GM19438 (cell line): ENCODE results near the gene BRI3BP.
A peak's percentile ranks its signal among the peaks of the same experiment; 100 is the strongest.
"Not testable (repeated sequence)": the region's sequence is repeated elsewhere in the genome, so short reads cannot be mapped to it uniquely, and the experiment has no call there.

Source experiments
- ATAC-seq: cut with Tn5 transposase; IDR thresholded peaks from one replicate; pipeline ENCODE4 v1.9.1; 2021; ENCODE audit warnings: low read depth; ENCODE audit not compliant: unreplicated experiment

Gene BRI3BP

DNA sequence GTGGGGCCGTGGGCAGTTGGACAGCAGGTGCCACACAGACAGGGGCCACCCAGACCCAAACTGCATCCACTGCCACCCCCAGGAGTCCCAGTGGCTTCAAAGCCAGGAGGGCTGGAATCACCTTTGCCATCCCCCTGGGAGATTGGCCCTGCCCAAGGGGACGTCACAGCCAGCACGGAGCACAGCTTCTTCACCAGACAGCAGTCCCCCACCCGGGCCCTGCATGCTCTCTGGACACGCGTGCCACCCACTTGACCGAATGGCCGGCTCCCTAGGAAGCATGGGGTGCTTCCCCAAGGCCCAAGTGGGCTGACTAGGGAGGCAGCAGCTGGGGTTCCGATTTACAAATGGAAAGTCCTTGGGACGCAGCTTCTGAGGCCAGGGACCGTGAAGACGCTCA, 21.8 kb upstream of the BRI3BP start:
- ATAC-seq, result no peak

DNA sequence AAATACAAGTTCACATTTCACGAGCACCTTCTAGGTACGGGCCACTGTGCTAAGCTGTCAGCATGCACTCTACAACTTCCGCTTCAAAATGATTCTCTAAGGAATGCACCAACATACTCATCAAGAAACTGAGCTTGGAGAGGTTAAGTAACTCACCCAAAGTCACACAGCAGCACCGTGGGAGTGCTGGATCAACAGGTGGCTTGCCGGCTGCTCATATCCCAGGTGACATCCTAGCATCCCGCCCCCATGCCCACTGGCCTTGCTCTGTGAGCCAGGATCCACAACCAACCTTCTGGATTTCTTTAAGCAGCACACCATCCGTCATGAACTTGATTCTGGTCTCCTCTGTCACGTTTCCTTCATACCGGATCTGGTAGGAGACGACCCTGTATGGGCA, 21.2 kb upstream of the BRI3BP start:
- no peak for ATAC-seq

DNA sequence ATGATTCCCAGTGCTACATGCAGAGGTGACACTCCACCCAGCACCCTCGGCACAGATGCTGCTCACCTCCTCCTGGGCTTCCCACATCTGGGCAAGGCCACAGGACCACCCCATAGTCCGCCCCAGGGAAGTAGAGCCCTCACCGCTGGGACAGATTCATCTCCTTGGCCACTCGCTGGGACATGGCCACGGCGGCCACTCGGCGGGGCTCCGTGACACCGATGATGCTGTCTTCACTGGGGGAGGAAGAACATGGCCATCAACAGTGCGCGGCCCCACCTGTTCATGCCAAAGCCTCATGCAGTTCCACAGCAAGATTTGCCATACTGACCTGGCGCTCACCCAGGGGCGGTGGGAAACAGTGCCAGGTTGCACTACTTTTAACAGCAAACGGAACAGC, 18.2 kb upstream of the BRI3BP start:
- ATAC-seq, result no peak

DNA sequence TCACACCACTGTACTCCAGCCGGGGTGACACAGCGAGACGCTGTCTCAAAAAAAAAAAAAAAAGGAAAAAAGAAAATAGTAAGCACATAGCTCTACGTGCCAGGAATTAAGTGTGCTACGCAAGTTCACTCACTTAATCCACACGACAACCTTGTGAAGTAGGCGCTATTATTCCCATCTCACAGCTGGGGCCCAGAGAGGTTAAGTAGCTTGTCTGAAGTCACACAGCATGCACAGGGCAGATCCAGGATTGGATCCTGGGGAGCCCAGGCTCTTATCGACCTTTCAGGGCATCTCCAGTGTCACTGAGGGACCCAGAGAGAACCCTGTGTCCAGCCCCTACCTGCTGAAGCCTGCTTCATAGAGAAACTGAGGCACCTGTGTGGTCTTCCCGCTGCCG, 16.4 kb upstream of the BRI3BP start:
- no peak for ATAC-seq

DNA sequence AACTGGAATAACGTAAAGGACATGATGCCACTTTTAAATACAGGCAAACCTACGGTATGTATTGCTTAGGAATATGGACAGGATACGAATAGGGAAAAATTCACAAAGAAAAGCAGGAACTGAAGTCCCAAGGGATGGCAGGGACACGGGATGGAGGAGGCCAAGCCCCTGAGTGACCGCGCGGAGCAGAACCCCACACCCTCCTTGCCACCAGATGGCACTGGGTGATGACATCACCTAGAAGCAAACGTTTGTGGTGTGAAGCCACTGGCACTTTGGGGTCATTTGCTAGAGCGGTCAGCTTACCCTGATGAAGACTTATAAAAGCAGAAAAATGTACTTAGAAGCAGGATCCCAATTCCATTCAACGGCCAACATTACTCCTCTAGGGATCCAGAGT, 13.9 kb upstream of the BRI3BP start:
- ATAC-seq, result no peak

DNA sequence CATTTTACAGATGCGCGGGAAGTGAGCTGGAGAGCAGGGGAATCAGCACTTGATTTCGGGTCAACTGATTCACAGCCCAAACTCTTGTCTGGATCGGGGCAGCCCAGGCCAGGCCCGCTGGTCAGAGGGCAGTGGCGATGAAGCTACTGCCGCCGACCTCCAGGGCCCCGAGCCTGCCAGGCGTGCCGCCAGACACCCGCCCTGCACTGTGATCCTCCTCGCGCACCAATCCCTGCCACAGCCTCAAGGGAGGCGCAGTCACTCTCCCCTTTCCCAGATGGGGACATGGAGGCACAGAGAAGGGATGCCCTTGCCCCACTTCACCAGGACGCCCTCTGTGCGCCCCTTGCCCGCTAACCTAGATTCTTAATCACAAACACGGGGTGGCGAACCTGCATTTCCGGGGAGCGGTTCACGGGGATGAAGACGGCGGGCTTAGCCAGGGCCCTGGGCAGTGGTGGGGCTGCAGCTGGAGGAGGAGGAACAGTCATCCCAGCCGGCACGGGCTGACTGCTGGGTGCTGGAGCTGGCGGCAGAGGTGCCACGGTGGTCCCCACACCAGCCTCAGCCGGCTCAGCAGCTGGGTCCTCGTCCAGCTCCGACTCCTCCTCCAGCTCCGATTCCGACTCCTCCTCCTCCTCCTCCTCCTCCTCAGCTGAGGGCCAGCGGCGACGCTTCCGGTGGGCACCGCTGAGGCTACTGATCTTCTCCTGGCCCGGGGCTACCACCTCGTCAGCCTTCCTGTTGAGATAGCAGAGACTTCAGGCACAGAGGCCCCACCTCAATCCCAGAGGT, 13.2 kb upstream of the BRI3BP start:
- no peak for ATAC-seq

DNA sequence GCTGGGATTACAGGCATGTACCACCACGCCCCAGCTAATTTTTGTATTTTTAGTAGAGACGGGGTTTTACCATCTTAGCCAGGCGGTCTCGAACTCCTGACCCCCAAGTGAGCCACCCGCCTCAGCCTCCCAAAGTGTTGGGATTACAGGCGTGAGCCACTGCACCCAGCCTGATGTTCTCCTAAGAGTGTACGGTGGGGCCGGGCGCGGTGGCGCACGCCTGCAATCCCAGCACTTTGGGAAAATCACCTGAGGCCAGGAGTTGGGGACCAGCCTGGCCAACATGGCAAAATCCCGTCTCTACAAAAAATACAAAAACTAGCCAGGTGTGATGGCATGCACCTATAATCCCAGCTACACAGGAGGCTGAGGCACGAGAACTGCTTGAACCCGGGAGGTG, 6.6 kb upstream of the BRI3BP start:
- ATAC-seq, result not testable (repeated sequence)

DNA sequence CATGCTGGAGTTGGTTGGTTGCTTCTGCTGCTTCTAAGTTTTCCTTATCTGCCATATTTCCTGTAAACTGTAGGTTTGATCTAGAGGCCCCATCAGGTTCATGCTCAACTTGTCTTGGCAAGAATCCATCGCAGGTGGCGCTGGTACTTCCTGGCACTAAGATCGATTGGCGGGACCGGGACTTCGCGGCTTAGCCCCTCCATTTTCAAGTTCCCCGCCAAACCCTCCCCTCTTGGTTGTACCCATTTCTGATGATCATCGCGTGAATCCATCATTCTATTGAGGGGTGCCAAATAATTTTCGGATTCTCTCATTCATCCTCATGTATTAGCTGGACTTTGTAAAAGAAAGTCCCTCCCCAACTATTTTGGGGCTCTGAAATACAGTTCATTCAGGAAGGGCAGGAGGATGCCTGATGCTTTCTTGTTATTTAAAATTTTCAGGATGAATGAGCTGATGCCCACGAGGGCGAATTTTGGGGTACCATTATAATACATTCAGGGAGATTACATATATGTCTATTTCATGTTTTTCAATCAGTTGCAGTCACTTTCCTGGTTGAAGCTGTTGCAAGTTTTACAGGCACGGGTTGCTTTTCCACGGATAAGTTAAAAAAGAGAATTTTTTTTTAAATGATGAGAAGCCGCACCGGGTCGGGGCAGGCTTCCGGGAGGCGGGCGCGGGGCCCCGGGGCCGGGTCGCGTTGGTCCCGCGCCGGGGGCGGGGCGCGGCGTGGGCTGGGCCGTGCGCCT, 395 bp upstream of the BRI3BP start:
- peak; percentile 30 for ATAC-seq

DNA sequence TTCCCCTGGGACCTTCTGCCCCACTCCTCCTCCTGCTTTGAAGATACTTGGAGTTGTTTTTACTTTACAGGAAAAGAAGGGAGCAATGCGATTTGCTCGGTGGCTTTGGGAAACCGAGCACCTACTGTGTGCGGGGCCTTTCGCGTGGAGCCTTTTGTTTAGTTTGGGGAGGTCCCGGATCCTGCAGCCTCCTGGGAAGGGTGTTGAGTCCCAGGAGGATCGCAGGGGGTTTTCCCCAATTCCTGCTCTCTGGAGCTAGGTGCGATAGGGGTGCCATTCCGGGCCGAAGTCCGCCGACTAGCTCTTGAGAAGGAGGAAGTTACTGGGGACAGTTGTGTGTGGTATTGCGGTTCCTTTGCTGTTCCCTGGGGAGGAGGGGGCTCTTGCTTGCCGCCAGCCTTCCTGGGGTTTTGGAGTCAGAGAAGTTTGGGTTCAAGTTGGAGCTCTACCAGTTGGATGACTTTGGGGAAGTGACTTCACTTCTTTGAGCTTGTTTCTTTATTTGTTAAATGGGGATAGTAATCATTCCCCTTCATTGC, 1.1 kb downstream of the BRI3BP start:
- ATAC-seq, result peak; percentile 41

DNA sequence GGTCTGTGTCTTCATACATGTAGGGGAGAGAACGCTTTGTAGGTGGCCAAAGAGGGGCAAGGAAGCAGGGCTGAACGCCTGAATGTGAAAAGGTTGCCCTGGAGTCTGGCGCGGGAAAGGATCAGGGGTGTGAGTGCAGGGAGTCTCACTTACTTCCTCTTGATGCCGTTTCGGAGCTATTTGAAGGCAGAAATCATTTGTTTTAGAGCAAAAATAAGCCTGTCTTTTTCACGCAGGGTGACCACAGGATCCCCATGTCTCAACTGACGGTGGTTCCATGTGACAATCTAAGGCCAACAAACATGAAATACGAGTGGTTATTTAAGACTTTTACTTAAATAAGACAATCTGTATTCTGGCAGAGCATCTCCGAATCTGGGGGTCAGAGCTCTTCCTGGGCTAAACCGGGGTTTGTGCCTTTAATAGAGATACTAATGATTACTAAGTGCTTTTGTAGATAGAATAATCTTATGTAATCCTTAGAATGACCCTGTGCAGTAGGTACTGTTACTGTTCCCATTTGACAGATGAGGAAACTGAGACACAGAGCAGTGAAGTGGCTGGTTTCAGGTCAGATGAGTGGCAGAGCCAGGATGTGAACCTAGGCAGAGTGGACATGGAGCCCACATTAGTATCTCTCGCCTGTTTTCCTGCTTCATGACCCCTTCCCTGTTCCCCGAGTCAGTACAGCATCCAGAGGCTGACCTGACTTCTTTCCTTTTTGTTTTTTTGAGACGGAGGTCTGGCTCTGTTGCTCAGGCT, 1.9 kb downstream of the BRI3BP start:
- ATAC-seq, result no peak

DNA sequence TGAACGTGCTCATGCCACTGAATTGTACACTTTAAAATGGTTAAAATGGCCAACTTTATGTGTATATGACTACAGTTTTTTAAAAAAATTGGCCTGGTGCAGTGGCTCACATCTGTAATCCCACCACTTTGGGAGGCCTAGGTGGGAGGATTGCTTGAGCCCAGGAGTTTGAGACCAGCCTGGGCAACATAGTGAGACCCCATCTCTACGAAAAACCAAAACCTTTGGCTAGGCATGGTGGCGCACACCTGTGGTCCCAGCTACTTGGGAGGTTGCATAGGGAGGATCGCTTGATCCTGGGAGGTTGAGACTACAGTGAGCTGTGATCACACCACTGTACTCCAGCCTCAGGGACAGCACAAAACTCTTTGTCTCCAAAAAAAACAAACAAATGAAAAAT, 5.3 kb downstream of the BRI3BP start:
- ATAC-seq, result no peak

DNA sequence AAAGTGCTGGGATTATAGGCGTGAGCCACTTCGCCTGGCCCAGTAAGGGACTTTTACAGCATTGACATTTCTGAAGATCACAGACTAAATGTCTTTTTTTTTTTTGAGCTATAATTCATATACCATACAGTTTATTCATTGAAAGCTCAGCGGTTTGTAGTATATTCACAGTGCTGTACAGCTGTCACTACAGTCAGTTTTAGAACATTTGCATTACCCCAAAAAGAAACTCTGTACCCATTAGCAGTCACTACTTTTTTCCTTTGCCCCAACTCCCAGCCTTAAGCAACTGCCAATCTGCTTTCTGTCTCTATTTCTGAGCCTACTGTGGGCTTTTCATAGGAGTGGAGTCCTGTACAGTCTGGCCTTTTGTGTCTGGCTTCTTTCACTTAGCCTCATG, 8.2 kb downstream of the BRI3BP start:
- no peak for ATAC-seq

DNA sequence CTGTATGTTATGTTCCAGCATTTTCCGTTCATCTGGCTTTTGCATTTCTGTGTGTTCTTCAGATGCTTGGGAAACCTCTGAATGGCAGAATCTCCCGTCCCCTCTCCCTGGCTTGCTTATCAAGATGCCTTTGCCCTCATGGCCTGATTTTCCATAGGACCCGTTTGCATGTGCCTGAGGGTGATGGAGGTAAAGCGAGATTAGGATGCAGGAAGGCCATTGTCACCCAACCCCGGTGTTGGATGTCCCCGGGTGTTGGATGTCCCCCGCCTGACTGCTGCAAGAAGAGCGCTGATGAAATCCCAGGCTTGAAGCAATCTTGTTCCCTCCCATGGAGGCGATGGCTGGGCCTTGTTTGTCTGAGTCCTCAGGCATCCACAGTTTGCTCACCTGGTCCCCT, 9.6 kb downstream of the BRI3BP start:
- no peak for ATAC-seq

DNA sequence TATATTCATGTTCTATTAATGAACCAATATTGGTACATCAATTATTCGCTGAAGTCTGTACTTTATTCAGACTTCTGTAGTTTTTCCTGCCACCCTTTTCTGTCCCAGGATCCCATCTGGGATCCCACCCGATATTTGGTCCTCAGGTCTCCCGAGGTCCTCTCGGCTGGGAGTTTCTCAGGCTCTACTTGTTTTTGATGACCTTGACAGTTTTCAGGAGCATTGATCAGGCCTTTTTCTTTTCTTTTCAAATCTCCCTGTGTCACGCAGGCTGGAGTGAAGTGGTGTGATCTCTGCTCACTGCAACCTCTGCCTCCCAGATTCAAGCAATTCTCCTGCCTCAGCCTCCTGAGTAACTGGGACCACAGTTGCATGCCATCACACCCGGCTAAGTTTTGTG, 11.2 kb downstream of the BRI3BP start:
- no peak for ATAC-seq

DNA sequence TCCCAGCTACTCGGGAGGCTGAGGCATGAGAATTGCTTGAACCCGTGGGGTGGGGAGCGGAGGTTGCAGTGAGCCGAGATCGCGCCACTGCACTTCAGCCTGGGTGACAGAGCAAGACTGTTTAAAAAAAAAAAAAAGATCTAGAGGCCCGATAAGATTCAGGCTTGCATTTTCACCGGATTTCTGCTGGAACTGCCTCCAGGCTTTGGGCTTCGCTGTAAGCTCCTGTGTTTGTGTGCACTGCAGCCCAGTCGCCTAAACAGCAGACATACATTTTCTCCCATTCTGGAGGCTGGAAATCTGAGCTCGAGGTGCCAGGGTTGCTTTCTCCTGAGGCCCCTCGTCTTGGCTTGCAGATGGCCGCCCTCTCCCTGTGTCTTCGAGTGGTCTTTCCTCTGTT, 12.2 kb downstream of the BRI3BP start:
- ATAC-seq, result no peak

DNA sequence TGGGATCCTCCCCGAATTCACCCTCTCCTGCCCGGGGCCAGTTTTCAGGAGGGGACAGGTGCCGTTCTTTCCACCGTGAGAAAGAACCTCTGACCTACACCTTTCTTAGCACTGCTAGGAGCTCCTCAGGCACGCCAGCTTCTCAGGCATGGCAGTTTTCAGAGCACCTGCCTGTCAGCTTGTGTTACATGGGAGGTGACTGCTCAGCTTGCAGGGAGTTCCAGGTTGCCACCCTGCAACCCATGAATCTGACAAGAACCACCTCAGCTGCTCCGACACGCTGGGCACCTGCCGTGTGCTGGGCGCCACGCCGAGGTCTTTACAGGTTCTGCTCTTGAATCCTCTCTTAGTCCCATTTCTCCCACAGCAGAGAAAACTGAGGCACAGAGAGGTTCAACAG, 12.9 kb downstream of the BRI3BP start:
- no peak for ATAC-seq

DNA sequence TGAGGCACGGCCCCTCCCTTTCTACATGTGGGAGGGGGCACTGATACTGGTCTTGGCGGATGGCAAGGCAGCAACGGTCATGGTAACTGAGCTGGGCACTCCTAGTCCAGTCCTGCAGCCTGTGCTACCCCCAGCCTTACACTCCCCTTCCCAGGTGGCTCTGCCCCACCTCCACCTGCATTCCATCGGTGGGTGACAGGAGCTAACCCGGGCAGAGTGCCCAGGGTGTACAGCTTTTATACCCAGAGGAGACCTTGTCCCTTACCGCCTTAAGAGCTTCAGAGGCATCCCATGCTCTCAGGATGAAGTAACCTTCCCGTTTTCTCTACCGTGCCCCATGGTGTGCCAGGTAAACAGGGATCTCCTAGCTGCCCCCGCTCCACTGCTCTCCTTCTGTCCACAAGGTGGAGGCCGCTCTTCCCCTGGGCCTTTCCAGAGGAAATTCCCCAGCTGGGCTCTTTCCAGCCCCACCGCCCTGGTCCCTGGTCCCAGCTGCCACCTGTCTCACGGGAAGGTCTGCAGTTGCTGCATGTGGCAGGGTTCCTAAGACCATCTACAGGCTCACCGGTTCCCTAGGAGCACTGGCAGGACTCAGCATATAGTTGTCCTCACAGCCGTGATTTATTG, 20.5 kb downstream of the BRI3BP start:
- ATAC-seq, result no peak

DNA sequence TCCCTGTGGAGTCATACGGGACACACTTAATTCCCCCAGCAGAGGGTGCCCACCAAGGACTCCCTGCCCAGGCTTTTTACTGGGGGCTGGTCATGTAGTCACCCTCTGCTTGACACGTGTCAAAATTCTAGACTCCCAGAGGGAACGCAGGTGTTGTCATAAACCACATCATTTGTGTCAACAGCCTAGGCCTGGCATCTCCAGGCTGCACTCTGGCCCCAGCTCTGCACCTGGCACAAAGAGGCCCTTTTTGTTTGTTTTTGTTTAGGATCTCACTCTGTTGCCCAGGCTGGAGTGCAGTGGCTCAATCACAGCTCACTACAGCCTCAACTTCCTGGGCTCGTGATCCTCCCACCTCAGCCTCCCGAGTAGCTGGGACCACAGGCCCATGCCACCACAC, 21.1 kb downstream of the BRI3BP start:
- ATAC-seq, result no peak

DNA sequence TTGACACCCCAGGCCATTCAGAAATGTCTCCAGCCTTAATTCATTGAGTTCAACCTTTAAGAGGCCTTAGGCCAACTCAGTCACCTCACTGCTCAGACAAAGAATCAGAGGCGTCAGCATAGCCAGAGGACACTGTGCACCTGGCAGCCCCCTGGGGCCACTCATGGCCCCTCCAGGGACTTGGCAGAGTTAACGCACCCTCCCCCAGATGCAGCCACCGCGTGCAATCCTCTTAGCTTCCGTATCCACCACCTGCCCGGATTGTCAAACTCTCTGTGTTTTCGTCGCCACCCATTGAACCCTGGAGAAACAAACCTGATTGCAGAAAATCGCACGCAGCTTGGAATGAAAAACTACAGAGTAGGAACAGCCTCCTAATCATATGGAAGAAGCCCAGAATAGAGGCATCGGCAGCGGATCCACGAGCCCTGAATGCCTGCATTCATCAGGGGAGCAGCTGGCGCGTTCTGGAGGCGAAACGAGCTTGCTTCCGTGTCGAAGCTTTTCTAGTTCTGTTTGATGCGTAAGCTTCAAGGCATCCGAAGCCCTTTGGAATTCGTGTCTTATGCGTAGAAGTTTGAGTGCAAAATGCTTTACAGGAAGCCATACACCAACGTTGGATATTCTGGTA, 22.4 kb downstream of the BRI3BP start:
- no peak for ATAC-seq

DNA sequence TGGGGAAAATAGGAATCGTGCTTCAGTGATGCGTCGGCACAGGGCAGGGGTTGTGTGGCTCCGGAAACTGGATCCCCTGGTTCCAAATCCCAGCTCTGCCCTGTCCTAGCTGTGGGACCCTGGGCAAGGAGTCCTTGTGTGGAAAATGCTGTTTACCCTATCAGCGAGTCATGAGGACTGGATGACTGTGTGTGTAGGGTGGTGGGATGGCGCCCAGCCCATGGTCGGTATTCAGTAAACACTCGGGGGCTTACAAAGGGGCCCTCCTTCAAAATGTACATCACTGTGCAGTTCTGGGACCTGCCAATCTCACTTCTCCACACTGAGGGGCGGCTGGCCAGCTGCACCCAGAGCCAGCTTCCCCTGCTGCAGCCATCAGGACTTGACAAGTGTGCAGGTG, 24.4 kb downstream of the BRI3BP start:
- ATAC-seq, result no peak
